Pericardium fibroblast (primary cell): ENCODE results near the gene ITM2B. TPM values are rescaled to one million over a fixed set of nuclear protein-coding genes. Genes with fewer than 3 reads are reported as not detected.

Experiments
- total RNA-seq: library from RNA; depleted of rRNA; stranded (reverse); fragments of >200 nt; gene quantifications from 2 replicates; pipeline ENCODE4 v1.2.3, GENCODE V29; 2015

Gene ITM2B
- total RNA-seq = 157 and 323 TPM in 2 replicates

DNA sequence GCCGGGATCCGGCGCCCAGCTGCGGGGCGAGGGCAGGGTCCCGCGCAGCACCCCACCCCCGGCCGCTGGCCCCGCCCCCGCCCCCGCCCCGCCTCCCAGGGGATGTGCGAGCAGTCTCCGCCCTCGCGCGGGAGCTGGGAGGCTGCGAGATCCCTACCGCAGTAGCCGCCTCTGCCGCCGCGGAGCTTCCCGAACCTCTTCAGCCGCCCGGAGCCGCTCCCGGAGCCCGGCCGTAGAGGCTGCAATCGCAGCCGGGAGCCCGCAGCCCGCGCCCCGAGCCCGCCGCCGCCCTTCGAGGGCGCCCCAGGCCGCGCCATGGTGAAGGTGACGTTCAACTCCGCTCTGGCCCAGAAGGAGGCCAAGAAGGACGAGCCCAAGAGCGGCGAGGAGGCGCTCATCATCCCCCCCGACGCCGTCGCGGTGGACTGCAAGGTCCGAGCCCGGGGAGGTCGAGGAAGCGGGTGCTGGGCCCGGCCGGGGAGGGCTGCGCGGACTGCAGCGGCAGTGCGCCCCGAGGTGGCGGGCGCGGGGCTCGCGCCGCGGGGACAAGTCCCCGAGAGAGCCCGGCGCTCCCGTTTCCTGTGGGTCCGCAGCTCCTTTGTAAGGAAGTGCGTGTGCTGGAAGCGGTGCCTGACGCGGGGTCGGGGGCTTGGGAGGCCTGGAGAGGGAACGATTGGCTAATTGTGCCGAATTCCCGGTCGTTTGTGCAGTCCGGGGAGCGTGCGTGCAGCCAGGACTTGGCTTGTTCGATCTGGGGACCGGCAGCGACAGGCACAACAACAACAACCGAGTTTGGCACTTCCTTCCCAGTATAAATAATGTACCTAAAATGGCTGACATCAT lies at the start of gene ITM2B:
ITM2B (plus strand) TSS at position 161 of the 843 bp plus-strand sequence; CDS start at position 316, 155 bp downstream.

DNA sequence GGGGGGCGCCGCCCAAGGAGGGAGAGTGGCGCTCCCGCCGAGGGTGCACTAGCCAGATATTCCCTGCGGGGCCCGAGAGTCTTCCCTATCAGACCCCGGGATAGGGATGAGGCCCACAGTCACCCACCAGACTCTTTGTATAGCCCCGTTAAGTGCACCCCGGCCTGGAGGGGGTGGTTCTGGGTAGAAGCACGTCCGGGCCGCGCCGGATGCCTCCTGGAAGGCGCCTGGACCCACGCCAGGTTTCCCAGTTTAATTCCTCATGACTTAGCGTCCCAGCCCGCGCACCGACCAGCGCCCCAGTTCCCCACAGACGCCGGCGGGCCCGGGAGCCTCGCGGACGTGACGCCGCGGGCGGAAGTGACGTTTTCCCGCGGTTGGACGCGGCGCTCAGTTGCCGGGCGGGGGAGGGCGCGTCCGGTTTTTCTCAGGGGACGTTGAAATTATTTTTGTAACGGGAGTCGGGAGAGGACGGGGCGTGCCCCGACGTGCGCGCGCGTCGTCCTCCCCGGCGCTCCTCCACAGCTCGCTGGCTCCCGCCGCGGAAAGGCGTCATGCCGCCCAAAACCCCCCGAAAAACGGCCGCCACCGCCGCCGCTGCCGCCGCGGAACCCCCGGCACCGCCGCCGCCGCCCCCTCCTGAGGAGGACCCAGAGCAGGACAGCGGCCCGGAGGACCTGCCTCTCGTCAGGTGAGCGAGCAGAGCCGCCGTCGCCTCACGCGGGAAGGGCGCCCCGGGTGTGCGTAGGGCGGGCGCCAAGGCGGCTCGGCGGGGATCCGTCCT lies 70.5 kb downstream of the ITM2B start, which contains the start of gene RB1:
RB1 (plus strand) TSS at position 393 of the 784 bp plus-strand sequence; CDS start at position 555, 162 bp downstream.

Other genes starting within 250 kb of the ITM2B start
- 24.0 and 39.2 TPM in 2 replicates for gene SUCLA2, start 231.9 kb upstream of the ITM2B start, total RNA-seq
- gene NUDT15, start 195.5 kb upstream of the ITM2B start, total RNA-seq = 4.6 and 11.3 TPM in 2 replicates
- gene MED4, start 138.1 kb upstream of the ITM2B start, total RNA-seq = 25.2 and 31.2 TPM in 2 replicates
- gene RB1, start 70.5 kb downstream of the ITM2B start, total RNA-seq = 8.9 and 14.5 TPM in 2 replicates
- 4.2 and 8.9 TPM in 2 replicates for gene LPAR6, start 179.9 kb downstream of the ITM2B start, total RNA-seq